ENCODE results near the gene KDSR.

The KDSR gene

DNA sequence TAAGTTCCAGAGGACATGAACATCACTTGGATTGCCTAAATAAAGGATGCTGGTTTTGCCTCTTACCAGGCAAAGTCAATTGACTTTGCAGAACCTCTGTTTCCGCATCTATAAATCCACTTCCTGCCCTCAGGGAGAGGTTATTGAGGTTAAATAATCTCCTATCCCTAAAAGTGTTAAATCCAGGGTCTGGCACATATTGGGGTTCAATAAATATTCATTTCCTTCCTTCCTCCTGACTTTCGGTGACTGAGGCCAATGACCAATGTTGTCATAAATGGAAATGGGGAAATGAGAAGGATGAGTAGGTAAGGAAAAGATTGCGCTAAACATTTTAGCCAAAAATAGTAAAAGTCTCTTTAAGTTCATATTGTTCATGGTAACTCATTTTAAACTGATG, 63.5 kb downstream of the KDSR start:
- no peak for DNase-seq

DNA sequence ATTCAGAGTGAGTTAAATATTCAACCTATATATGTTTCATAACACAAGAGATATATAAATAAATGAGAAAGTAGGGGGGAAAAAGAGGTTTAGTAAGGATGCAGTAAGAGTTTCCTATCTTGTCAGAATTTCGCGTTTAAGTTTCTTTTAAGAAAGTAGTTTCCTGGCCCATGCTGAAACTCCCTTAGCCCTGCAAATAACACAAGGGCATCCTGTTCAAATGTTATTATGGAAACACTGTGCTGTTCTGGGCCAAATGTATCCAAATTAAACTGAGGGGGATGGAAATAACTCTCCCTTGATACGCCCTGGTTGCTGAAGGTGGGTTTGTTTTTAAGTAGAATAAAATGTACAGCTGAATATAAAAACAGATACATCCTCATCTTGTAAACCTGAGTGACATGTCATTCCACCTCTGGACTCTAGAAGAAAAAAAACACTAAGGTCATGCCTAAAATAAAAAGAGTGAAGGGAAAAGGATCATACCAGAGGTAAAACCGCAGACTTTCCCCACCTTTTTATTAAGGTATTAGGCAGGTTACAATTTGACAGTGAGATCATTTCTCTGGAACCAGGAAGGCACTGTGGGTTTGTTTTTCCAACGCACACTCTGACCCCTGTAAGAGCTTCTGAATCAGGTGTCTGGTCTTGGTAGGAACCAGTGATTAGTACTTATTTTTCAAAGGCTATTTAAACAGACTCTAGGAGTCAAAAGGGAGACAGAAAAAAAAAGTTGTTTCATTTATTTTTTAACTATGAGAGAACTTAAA, 64.2 kb downstream of the KDSR start:
- DNase-seq, result no peak

DNA sequence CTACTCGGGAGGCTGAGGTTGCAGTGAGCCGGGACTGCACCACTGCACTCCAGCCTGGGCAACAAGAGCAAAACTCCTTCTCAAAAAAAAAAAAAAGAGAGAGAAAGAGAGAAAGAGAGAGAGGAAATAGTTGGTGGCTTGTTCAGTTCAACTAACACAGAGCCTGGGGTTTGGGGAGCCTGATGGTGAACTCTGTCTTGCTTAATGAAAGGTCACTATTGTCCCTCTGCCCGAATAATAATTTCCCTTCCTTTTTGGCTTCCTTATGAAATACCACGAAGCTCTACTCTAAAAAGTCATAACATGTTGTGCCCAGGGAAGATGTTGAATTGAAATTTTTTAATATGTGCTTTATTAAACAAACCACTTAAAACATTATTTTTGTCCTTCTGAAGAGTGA, 64.8 kb downstream of the KDSR start:
- no peak for DNase-seq

DNA sequence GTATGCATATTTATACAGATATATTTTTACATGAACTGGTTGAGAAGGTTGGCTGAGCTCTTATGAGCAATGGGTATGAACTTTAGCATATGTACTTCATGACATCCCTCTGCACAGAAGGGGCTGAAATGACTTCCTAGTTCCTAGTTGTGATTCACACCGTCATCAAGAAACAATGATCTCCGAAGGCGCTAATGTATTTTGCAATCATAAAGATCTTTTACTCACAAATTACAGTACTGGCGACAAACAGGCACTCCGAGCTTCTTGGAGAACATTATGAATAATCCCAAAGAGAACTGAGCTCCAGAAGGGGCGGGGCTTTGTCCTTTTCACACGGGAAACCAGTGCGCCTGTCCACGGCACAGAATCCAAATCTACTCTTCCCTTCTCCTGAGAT, 65.6 kb downstream of the KDSR start:
- DNase-seq, result no peak

DNA sequence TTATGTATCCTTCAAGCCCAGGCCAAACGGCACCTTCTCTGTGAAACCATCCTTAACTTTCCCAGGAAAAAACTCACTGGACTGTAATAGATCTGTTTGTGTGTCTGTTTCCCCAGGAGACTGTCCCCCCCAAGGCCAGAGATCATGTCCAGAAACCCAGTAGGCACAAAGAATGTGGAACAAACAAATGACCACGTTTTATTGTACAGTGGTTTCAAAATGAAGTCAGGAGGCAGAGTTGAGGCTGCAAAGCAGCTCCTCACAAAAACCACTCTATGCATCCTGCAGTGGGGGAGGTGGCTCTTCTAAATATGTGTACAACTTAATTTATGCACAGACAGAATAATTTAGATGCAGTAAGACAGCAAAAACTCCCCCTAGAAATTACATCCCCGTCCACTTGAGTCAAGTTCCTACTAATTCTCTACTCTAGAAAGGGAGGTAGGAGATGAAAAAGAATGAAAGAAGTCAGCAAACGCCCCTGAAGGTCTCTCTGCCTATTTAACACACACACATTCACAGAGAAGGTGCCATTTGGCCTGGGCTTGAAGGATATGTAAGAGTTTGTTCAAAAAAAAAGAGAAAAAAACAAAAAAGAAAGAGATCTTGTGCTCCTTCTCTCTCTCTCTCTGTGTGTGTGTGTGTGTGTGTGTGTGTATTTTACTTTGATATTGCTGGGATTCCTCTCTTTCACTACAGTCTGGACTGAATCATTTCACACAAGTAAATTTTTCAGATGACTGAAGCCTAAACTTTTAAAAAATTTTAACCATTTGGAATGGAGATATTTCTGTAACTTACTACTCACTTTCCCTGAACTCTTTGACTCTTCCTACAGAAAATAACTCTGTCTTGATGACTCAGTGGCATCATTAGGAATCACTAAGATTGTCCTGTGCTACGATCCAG, 66.9 kb downstream of the KDSR start:
- DNase-seq, result no peak

DNA sequence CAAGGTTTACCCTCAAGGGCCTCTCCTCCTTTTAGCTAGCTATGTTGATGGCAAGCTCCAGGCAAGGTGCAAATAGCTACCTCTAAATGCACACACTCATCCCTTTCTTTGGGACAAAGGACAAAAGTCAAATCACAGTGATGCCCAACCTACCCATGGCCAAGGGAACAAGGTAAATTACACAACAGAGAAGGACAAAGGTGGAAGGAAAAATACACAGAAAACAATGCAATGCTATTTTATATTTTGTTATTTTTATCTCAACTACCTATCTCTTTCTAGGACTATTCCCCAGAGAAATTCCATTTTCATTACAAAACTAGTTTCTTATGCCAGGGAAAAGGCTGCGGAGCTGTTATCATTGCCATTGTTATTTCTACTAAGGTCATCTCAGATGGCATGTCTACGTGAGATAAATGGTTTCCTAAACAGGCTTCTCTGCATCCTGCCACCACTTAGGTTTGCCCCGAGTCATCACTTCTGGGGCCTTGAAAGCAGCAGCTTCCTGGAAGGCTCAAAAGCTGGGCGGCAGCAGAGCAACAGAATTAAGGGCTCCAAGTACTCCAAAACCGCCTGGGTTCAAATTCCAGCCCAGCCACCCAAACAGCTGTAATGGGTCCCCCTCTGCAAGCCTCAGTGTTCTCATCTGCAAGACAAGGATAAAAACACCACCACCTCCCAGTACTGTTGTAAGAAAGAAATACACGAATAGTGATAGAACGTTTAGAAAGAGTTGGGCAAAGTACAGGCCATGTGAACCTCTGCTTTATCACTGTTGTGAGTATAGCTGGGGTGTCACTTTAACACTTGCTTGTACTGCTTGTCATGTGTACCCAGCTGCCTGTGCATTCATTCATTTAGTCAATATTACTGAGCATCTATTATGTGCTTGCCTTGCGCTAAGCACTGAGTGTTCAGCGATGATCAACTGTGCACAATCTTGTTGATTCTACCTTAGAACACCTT, 68.3 kb downstream of the KDSR start:
- DNase-seq, result peak; percentile 19

DNA sequence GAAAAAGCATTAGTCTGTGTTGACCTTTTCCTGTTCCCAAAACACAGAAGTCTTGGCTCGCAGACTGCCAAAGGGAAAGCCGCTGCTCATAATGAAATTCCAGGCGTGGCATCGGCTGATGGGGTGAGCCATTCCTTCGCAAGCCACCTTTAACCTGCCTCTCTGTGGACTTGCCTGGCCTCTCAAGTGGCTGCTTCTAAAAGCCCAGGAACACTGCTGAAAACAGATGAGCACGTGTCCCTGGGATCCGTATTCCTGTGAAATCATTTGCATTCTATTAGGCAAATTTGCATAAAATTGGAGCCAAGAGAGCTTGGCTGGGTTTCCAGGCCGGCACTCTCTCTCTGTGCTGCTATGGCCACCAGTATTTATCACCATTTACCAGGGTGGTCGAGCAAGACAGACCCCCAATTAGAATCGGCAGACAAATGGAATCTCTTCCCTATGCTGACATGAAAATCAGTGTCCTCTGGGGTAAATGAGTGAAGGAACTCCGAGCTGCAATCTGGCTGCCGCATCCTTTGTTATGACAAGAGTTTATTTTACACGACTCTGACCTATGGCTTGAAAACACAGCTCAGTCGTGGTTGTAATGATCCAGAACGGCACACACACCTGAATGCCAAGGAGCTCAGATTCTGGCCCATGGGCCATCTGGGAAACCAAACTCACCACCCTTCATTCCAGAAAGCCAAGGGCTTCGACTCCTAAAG, 69.2 kb downstream of the KDSR start:
- no peak for DNase-seq

DNA sequence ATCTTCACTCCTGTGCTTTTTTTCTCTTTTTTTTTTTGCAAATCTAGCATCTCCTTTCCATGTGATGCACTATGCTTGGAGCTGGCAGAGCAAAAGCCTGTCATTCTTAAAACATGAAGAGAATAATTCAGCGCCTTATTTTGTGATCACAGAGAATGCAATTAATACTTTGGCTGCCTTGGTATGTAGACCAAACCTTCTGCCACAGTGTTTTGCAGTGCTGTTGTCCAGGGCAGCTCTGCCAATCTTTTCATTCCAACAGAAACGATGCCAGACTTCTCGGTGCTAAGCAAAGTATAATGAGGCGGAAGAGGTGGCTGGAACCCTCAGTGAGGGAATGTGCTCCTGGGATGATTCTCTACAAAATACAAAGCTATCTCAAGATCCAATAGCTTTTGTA, 73.1 kb downstream of the KDSR start:
- no peak for DNase-seq

DNA sequence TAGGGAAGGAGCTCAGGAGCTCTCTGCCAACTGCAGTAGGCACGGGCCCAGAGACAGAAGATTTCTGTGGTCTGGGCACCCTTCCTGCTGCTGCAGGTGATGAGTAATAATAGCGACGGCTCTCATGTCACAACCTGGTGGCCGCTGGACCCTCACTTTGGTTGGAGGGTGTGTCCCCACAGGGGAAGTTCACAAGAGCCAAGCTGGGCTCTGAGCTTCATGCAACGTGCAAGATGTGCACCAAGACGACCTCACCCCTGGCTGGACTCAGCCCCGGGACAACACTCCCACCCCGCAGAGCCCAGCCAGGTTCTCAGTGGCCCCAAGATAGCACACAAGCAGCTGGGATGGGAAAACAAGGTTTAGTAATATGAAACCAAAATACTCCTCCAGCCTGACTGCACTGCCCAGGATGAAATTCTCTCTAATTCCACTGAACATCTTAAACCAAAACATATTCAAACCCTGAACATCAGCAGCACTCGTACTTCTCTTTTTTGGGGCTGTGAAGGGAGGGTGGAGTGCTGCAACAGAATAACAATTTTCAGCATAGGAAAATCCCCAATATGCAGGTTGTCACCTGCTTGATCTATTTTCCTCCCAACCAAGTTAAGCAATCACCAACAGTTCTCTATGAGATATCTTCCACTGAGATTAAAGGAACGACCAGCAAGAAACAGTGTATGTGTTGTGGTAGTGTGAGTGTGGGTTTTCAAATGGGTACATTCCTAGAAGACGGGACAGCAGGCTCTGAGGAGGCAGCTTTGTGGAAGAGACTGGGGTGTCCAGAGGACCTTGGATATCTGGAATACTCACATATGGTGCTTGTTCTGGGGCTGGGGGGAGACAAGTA, 73.9 kb downstream of the KDSR start:
- no peak for DNase-seq

DNA sequence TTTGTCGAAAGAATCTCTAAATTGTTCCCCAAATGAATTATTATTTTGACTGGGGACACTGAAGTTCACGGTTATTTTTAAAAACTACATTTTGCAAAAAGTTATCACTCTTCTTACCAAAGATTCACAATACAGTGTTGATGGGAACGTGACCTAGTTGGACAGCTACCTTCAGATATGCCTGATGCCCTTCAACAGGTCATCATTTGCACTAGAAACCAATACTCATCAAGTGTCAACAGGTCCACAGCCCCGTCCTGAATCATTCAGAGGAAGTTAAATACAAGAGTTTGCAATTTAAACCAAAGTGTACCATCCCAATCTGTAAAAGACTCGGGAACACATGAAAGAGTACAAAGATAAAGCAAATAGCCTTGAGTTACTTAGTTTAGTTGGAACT, 75.7 kb downstream of the KDSR start:
- no peak for DNase-seq

DNA sequence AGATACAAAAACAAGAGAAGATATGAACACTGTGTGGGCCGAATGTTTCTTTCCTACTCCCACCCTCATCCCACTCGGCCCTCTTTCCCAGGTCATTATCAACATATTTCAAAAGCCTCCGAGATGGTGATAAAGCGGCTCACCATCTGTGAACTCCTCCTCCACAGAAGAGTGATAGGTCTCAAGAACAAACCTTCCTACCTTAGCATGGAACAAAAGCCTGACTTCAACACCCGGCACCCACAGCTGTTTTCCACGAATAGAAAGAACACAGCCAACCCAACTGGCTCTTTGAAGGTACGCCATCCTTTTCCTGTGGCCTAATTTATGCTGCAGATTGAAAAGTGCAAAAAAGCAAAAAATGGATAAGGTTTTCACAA, 76.2 kb downstream of the KDSR start:
- DNase-seq, result peak; percentile 23

DNA sequence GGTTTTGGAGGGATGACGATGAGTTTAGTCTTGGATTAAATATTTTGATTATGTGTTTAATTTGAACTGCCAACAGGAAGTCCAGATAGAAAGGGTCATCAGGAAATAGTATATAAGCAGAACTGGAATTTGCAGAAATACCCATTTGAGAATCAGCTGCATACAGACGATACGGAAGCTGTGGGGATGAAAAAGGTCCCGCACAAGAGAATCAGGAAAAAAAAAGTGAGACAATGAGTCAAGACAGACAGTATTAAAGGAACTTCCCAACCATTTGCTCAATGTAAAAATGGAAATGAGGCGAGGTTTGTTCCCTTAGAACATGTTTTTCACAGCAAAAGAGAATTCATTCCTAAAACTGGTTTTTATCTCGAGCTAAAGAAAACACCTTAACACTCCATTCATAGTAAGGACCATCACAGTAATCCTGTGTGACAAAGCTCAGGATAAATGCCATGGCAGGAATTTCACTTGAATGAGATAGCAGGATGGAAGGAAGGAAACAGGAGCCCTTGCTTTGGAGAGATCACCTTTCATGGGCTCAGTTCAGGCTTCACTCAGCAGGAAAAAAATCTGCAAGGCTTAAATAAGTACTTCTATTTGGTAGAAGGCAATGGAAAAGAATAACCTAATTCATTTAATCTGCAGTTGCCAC, 76.7 kb downstream of the KDSR start:
- DNase-seq, result no peak

DNA sequence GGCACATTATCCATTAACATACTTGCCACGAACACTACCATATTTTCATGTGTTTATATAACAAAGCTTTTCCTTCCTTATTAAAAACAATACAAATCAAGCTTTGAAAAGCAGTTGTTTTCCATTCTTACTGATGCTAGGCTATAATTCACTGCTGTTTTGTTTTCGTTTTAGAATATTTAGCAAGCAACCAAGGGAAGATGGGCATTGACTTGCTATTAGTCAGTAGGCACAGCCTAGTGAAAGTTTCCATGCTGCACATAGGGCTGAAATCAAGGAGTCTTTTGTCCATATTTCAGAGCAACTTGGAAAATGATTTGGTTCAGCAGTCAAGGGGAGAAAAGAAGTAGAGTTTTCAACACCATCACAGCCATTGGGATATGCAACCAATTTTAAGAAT, 78.7 kb downstream of the KDSR start:
- DNase-seq, result no peak

DNA sequence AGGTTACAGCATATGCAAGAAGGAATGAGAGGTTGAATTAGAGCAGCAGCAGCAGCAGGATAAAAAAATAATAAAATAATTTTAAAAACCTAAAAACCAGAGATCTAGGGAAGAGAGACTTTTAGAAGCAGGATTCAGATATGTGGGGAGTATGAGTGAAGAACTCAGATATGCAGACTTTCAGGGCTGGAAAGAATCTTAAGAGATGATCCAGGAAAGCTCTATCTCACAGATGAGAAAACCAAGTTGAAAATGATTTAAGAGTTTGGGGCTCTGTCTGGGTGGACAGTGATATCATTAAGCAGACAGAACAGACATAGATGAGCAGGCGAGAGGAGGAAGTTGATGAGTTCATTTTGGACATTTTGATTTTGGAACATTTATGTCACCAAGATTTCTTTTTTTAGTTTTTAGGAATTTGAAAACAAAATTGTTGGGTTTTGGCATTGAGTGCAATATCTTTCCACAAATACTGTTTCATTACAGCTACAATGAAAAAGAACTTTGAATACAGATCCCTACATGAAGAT, 79.2 kb downstream of the KDSR start:
- DNase-seq, result no peak

DNA sequence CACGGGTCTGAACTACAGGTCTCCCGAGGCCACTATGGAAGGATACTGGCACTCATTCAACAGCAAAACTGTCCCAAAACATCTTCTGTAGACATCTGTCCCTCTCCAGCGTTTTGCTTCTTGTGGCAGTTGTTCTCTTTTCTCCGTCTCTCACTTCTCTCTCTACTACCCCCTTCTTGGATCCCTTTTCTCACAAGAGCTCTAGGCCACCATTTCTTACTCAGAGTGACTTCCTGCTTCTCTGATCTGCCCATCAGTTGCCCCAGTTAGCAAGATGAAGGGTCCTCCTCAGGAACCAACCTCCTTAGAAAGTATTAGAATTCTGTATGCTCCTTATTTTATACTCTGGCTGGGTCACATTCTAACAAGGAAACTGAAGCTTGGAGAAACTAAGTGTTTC, 80.1 kb downstream of the KDSR start:
- DNase-seq, result no peak

DNA sequence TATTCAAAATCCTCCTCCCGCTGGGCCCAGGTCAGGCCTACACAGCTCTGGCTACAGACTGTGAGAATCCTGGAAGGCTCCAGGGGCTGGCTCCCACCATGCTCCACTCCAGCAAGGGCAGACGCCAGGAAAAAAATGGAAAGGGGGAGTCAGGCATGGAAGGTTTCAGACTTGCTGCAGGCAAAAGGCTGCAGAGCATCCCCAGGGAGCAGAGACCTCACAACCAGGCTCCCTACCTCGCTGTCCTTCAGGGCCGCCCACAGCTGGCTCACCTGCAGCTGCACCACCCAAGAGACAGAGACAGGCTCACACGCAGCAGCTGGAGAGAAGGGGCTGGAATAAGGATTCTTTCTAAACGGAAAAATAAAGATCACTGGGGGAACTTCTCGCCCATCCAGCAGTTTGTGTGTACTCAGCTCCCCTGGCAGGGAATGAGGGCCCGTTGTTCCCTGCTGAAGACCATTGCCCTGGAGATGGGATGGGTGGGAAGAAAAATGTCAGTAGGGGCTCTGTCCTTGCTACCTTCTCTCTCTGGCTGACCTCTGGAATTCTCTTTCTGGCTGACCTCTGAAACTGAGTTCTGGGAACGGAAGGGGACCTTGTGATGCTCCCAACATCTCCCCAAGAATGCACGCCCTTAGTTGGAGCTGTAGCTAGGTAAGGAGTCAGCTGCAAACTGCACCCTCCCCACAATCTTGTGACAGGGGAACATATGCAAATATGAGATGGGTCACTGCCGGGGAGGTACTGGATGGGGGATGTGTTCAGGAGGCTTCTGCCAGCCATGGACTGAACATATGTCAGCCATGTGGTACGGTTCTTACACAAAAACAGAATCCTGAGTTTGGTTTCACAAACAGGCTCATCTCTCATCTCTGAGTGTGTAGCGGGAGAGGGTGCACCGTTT, 81.9 kb downstream of the KDSR start:
- DNase-seq, result no peak

DNA sequence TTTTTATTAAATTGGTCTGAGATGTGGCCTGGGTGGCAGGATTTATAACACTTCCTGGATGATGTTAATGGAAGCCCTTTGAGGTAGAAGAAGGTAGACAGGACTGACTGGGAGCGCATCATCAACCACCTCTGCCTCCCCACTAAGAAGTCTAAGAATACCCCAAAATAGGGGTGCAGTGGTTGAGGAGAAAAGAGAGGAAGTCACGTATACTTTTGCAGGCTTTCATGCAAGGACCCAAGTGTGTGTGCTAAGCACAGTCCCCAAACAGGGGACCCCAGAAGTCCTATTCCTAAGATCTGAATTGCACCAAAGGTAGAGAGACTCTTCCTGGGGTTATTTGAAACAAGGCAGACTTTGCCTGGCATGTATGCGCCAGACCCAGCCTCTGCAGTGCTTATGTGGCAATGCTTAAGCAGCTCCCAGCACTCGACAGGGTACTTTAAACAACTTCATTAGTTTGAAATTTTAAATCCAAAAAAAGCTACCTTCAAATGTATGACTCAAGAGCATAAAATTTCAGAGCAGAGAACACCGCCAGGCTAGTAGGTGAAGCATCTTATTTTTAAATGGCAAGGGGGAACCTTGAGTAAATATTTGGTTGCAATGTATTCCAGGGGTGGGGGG, 82.7 kb downstream of the KDSR start:
- no peak for DNase-seq

DNA sequence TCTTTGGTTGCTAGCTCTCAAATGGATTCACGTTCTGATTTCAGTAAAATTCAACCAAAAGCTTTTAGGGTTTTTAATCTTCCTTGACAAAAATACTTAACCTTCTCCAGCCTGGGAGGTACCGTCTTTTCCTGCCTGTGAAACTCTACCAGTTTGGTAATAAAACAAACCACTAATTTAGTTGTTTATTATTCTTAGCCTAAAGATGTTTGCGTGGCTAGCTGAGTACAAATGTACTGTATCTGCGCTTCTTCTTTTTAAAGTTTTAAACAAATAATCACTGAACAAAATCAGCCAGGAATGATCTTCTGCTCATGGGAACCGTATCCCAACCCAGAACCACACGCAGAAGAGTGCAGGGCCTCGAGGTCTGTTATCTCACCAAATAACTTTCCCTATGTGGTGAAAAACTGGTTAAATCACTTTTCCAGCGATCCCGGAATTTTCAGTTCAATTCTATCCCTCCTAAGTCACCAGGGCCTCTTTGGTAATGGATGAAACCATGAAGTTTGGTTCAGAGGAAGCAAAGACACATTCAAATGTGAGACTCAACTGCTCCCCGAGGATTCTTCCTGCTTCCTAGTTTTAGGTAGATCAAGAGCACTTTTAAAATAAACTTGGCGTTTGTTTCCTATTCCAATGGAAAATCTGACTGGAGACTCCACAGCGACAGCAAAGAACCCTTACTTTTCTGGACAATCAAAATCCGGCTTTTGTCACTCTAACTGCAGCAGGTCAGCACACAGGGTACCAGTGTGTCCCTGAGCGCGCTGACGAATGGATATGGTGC, 83.5 kb downstream of the KDSR start:
- no peak for DNase-seq

All from T-helper 9 cell (primary cell).